ENCODE measurements around the gene EARS2. TPM values are rescaled to one million over a fixed set of nuclear protein-coding genes. Genes with fewer than 3 reads are reported as not detected.

EARS2 gene
- total and polyA plus RNA-seq, 2 of the 8 experiments (the other 6 are each of a cell fraction or from before 2014, with no cell fraction given): 47.8 to 111 TPM

DNA sequence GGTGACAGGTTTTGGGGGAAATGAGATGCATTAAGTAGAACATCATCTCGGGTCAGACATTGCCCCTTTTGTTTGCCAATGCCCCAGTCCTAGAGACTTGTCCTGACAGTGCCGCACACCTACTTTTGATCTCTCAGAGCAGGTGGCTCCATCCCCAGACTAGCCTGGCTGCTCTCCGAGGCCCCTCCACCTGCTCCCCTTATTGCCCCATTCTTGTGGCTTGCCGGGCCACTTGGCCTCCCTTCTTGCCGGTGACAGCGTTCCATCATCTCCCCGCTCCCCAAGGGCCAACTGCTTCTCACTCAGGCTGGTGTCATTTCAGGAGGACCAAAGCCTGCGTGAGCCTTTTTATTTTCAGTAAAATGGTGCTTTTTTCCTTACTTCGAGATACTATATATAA is 15.2 kb upstream of the EARS2 start:
- no peak overlapping the region for H3K23ac ChIP-seq (ENCODE audit: insufficient read length)
- H3K23me2 ChIP-seq (ENCODE audit: low read depth, low read length): no peaks in the 10 kb centered on the region
- H3K9ac ChIP-seq (replicated peaks in 1 of 4; ENCODE audit: extremely low read depth in 1 of 4, low read depth in 3 of 4, low read length in 3 of 4): no peak overlapping the region
- ChIA-PET POLR2A (ENCODE audit: partially characterized antibody) (interaction anchor here (1.2 to 6.8 kb wide), 4 partner anchors 13 to 106 kb away, joined by 3 to 38 read pairs (median 3); partner anchors contain the start of genes EARS2 and UBFD1), CTCF (ENCODE audit: partially characterized antibody) (no interaction called here)
- no peak overlapping the region for H3K27ac ChIP-seq (ENCODE audit: low read depth, low read length)
- H4K20me1 ChIP-seq (replicated peaks in 1 of 2; ENCODE audit: control insufficient read depth in 1 of 2, insufficient read depth in 2 of 2, low read length in 2 of 2): peaks cover 0 to 4% of the 10 kb centered on the region in 2 experiments
- TF ChIP-seq RXRA (IDR thresholded peaks at IDR 0.05; ENCODE audit: insufficient read depth, low read depth, low read length): no peak
- no peak for TF ChIP-seq TAF7 (optimal IDR thresholded peaks at IDR 0.05; ENCODE audit: borderline replicate concordance, low read depth, low read length)
- no peak for TF ChIP-seq SIN3A (conservative IDR thresholded peaks at IDR 0.05 in 1 of 2, IDR thresholded peaks at IDR 0.05 in 1 of 2; ENCODE audit: low read depth in 1 of 2, low read length in 2 of 2)
- TF ChIP-seq TBP (IDR thresholded peaks at IDR 0.05; ENCODE audit: low read depth, low read length): no peak
- no peak for TF ChIP-seq BRCA1 (IDR thresholded peaks at IDR 0.05; ENCODE audit: low read depth, low read length)
- no peak for TF ChIP-seq PHF8 (conservative IDR thresholded peaks at IDR 0.05; ENCODE audit: low read depth, low read length)
- no peak for TF ChIP-seq KDM5A (IDR thresholded peaks at IDR 0.05; ENCODE audit: low read length)
- TF ChIP-seq, protein P1, sequence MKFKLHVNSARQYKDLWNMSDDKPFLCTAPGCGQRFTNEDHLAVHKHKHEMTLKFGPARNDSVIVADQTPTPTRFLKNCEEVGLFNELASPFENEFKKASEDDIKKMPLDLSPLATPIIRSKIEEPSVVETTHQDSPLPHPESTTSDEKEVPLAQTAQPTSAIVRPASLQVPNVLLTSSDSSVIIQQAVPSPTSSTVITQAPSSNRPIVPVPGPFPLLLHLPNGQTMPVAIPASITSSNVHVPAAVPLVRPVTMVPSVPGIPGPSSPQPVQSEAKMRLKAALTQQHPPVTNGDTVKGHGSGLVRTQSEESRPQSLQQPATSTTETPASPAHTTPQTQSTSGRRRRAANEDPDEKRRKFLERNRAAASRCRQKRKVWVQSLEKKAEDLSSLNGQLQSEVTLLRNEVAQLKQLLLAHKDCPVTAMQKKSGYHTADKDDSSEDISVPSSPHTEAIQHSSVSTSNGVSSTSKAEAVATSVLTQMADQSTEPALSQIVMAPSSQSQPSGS (IDR thresholded peaks at IDR 0.05; ENCODE audit: low read length): no peak
- no peak for TF ChIP-seq HDAC6 (IDR thresholded peaks at IDR 0.05; ENCODE audit: low read depth, low read length)
- TF ChIP-seq GABPA (IDR thresholded peaks at IDR 0.05; ENCODE audit: borderline replicate concordance, insufficient read depth, low read length): no peak
- H3K4me3 ChIP-seq (ENCODE audit: extremely low read depth in 1 of 4, insufficient read depth in 2 of 4, low read depth in 3 of 4, low read length in 4 of 4): no peak overlapping the region
- peaks cover 18 to 52% (median 31%) of the 10 kb centered on the region in 4 experiments; a peak in 7 of 8 replicates for H3K36me3 ChIP-seq (ENCODE audit: control insufficient read depth in 2 of 4, insufficient read depth in 4 of 4, low read length in 3 of 4)
- no peak overlapping the region for H2BK5ac ChIP-seq (ENCODE audit: low read depth, low read length)
- no peak overlapping the region for H2BK20ac ChIP-seq (ENCODE audit: low read length)
- H4K5ac ChIP-seq (ENCODE audit: insufficient read length, low read depth, low read length): no peak overlapping the region
- H3K14ac ChIP-seq (ENCODE audit: insufficient read length): no peak overlapping the region
- H4K91ac ChIP-seq (replicated peaks; ENCODE audit: insufficient read length, low read length): no peak overlapping the region
- no peaks in the 10 kb centered on the region; the same call in 1 of the 2 replicates for H3K79me1 ChIP-seq (ENCODE audit: low read depth, low read length)
- no peak overlapping the region for H3K18ac ChIP-seq (ENCODE audit: extremely low read depth, low read length)
- no peak overlapping the region for H3K56ac ChIP-seq (replicated peaks; ENCODE audit: insufficient read length, low read depth, low read length)
- no peak overlapping the region for H3K4ac ChIP-seq (replicated peaks; ENCODE audit: insufficient read length, low read depth, low read length)
- no peaks in the 10 kb centered on the region for H3K9me3 ChIP-seq (ENCODE audit: insufficient read depth in 2 of 2, low read depth in 1 of 2, low read length in 1 of 2)
- WGBS, 2 experiments (ENCODE audit: extremely low coverage in 1 of 2, insufficient coverage in 1 of 2, insufficient read length in 1 of 2, insufficient replicate concordance in 2 of 2, low coverage in 1 of 2, low lambda C conversion rate in 2 of 2, missing lambda C conversion rate in 1 of 2): 92% methylated on average over 9 of the region's 9 CpGs; no CpG with 5 or more reads in 1 of the 2 experiments
- H4K8ac ChIP-seq (ENCODE audit: extremely low read depth, insufficient read depth, low read length): no peak overlapping the region
- H2BK120ac ChIP-seq (replicated peaks; ENCODE audit: low read depth, low read length): no peak overlapping the region
- H3K27me3 ChIP-seq (replicated peaks in 1 of 4; ENCODE audit: control insufficient read depth in 3 of 4, extremely low read depth in 1 of 4, insufficient read depth in 3 of 4, low read length in 3 of 4): no peaks in the 10 kb centered on the region
- no peak overlapping the region for H3K4me2 ChIP-seq (ENCODE audit: insufficient read depth in 1 of 2, low read depth in 2 of 2, low read length in 2 of 2)
- no peak overlapping the region for H2BK12ac ChIP-seq (ENCODE audit: low read depth, low read length)
- DNase-seq (ENCODE audit: low read depth in 1 of 2, low spot score in 2 of 2): no peak
- no peak overlapping the region for H2BK15ac ChIP-seq (ENCODE audit: low read length)
- no peaks in the 10 kb centered on the region for H3K79me2 ChIP-seq (ENCODE audit: control insufficient read depth in 1 of 2, insufficient read depth in 2 of 2, low read length in 2 of 2)
- FAIRE-seq: no peak
- no peaks in the 10 kb centered on the region for H3K4me1 ChIP-seq (replicated peaks in 1 of 4; ENCODE audit: control insufficient read depth in 3 of 4, insufficient read depth in 4 of 4, low read length in 3 of 4)
- H2AFZ ChIP-seq (ENCODE audit: low read length): no peak overlapping the region
- no peak overlapping the region for H2AK5ac ChIP-seq (ENCODE audit: low read depth, low read length)
